ENCODE data around the gene GRIN2C.

Gene GRIN2C

DNA sequence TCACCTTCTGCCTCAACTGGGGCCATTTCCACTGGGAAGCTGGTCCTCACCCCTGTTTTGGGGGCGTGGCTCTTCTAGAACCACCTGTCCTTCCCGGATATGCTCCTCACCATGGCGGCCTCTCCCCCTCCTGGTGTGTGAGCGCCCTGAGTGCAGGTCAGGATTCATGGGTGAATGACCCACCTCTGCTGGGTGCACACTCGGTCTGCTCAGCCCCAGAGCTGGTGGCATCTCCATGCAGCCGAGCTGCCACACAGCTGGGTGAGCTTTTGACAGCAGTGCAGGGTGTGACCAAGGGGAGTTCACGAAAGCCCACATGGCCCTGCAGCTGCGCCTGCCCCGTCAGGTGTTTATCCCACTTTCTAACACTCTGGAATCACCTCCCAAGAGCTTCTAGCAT is 27.3 kb downstream of the GRIN2C start:
- ChIA-PET POLR2A (no interaction called here), CTCF (interaction anchor here (0.8 to 5.3 kb wide), 7 partner anchors 10 to 128 kb away, joined by 3 to 18 read pairs (median 4); partner anchors contain the start of gene USH1G)
- no peak for DNase-seq (ENCODE audit: extremely low spot score)
- TF ChIP-seq, protein P1, sequence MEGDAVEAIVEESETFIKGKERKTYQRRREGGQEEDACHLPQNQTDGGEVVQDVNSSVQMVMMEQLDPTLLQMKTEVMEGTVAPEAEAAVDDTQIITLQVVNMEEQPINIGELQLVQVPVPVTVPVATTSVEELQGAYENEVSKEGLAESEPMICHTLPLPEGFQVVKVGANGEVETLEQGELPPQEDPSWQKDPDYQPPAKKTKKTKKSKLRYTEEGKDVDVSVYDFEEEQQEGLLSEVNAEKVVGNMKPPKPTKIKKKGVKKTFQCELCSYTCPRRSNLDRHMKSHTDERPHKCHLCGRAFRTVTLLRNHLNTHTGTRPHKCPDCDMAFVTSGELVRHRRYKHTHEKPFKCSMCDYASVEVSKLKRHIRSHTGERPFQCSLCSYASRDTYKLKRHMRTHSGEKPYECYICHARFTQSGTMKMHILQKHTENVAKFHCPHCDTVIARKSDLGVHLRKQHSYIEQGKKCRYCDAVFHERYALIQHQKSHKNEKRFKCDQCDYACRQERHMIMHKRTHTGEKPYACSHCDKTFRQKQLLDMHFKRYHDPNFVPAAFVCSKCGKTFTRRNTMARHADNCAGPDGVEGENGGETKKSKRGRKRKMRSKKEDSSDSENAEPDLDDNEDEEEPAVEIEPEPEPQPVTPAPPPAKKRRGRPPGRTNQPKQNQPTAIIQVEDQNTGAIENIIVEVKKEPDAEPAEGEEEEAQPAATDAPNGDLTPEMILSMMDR (IDR thresholded peaks at IDR 0.05; ENCODE audit: control extremely low read depth, extremely low read depth, low read depth, missing control alignments), result no peak

DNA sequence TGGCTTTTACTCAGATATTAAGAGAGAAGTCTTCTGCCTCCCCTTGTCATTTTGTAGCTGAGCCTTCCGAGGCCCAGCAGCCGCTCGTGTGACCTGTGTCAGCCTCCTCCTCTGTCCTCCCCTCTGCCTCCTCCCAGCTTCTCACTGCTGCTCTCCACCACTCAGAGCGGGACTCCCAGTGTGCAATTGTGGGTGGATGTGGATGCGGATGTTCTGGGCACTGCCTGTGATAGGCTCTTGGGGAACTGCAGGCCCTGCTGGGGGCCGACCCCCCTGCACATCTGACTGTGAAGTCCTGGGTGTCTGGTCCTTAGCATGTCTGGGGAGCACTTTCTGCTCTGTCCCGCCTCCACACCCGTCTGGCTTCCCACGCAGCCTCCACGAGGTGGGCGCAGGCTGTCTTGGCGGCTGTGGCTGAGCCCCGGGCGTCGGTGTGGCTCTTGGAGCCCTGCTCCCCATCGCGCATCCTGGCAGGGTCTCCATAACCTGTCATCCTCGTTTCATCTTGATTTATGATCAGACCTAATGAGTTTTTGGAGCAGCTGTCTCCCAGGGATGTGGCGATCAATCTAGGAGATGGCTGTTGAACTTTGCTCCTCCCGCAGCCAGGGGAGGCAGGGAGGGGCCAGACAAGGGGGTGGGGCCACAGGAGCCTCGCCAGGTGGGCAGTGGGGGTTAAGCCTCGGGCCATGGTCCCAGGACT is 28.1 kb downstream of the GRIN2C start:
- ChIA-PET CTCF (interaction anchor here (1.1 to 5.3 kb wide), 5 partner anchors 11 to 91 kb away, joined by 3 to 18 read pairs (median 12); partner anchors contain the start of gene USH1G), POLR2A (no interaction called here)
- DNase-seq (ENCODE audit: extremely low spot score), result no peak
- TF ChIP-seq, protein P1 (IDR thresholded peaks at IDR 0.05; ENCODE audit: control extremely low read depth, extremely low read depth, low read depth, missing control alignments), result no peak

DNA sequence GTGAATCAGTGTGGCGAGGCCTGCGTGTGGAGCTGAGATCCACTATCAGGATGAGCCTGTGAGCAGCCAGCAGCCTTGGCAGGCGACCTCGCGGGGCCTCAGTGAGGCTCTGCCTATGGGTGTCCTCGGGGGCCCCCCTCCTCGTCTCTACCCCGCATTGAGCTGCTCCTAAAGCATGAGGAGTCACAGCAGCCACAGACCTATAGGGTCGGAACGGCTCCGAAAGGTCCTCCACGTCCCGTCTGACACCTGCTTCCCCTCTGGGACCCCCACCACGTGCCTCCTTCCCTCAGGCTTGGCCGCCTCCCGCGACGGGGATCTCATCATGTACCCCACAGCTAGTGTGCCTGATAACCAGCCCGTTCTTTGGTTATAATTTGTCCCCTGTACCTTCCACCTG is 28.8 kb downstream of the GRIN2C start:
- TF ChIP-seq, protein P1 (IDR thresholded peaks at IDR 0.05; ENCODE audit: control extremely low read depth, extremely low read depth, low read depth, missing control alignments), result no peak
- ChIA-PET CTCF (interaction anchor here (1.1 to 5.3 kb wide), 3 partner anchors 31 to 92 kb away, joined by 4 to 18 read pairs (median 5); partner anchors contain the start of gene USH1G), POLR2A (no interaction called here)
- no peak for DNase-seq (ENCODE audit: extremely low spot score)

DNA sequence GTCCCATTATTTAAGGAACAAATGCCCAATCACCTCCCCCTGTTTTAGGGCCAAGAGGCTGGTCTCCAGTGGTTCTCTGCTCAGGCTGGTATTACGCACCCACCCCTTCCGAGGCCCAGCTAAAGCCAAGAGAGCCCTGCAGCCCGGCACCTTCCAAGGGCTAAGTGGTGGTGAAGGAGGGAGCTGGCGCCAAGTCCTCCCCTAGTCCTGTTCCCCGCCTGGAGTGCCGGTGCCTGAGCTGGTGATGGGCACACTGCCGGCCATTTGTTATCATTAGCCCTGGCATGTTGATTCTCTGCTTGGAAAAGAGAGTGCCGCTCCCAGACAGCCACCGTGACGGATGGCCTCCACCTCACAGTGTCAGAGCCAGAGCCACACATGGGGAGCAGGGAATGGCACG is 31.9 kb downstream of the GRIN2C start:
- ChIA-PET POLR2A (no interaction called here), CTCF (interaction anchor here (0.7 to 3.0 kb wide), 4 partner anchors 9 to 34 kb away, joined by 3 to 9 read pairs (median 4); no protein-coding TSS in a partner anchor)
- TF ChIP-seq, protein P1 (IDR thresholded peaks at IDR 0.05; ENCODE audit: control extremely low read depth, extremely low read depth, low read depth, missing control alignments), result no peak
- DNase-seq (ENCODE audit: extremely low spot score), result no peak

DNA sequence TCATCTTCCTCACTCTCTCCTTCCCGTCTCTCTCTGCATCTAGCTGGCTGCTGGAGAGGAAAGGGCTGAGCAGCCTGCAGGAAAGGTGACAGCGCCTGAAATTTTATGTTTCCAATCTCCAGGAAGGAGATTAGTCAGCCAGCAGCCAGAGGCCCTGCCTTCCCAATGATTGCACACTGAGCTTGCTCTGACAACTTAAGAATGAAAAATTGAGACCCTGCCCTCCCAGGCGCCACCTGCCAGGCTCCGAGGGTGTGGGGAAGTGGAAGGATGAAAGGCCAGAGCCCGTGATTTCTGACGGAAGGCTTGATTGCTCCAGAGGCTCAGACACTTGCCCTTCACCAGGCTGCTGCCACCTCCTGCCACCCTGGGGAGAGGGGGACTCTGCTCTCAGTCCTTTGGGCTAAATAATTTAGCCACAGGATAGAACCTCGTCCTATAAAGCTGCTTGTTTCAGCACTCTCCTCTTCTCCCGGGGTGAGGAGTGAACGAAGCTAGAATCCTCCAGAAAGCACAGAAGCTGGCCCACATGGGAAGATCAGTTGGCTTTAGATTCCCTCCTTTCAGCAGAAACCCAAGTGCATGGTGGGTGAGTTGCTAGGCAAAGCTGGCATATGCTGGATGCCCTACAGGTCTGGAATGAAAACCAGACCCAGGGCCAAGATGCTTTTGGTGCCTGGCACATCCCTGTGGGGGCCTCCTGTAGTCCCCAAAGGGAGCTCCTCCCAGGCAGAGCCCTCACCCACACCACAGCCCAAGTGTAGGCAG is 33.5 kb downstream of the GRIN2C start:
- TF ChIP-seq, protein P1 (IDR thresholded peaks at IDR 0.05; ENCODE audit: control extremely low read depth, extremely low read depth, low read depth, missing control alignments), result no peak
- DNase-seq (ENCODE audit: extremely low spot score), result no peak
- ChIA-PET CTCF (interaction anchor here (0.9 to 3.0 kb wide), 4 partner anchors 14 to 55 kb away, joined by 3 to 9 read pairs (median 4); no protein-coding TSS in a partner anchor), POLR2A (no interaction called here)

DNA sequence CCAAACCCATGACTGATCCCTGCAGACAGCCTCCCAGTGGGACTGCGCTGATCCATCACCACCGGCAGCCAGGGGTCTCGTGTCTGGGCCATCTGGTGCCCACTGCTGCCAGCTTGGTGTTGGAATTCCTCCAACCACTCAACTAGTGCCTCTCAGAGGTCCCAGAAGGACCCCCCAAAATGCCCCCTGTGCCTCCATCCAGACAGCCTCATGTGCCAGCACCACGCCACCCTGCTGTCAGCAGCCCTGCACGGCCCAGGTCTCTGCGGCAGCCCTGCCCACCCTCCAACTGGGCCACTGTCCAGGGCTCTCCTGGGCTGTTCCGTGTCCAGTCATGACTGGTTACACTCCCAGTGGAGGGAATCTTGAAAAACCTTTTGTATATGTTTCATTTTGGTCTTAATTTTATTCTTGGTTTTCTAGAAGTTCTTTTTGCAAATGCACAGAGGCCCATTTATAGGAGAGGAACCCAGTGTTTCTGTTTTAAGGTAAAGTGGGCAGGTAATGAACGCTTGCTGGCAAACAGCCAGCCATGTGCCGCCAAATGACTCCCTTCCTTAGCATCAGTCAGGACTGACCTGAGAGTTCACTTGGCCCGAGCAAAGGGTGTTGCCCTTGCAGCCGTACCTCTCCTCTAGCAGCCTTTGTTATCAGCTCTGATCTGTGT is 34.6 kb downstream of the GRIN2C start:
- TF ChIP-seq, protein P1 (IDR thresholded peaks at IDR 0.05; ENCODE audit: control extremely low read depth, extremely low read depth, low read depth, missing control alignments), result no peak
- POLR2A ChIA-PET, result no interaction called here
- CTCF ChIA-PET, result interaction anchor here (1.0 to 3.0 kb wide), 2 partner anchors 34 to 37 kb away, joined by 4 to 9 read pairs; no protein-coding TSS in a partner anchor
- no peak for DNase-seq (ENCODE audit: extremely low spot score)
